HL-60/S4 treated with retinoic acid at 250 ng/mL for 4 days and 3 days (cell line): Measurements from ENCODE around the gene CITED1.

Experiments used
- in situ Hi-C: fragments of 300-500 bp; cut with MboI; formaldehyde crosslinking; loops from 2 replicates; pipeline ENCODE4 v1.7.0; 2022; ENCODE audit warnings: low sequenced_read_pairs

The CITED1 gene

DNA sequence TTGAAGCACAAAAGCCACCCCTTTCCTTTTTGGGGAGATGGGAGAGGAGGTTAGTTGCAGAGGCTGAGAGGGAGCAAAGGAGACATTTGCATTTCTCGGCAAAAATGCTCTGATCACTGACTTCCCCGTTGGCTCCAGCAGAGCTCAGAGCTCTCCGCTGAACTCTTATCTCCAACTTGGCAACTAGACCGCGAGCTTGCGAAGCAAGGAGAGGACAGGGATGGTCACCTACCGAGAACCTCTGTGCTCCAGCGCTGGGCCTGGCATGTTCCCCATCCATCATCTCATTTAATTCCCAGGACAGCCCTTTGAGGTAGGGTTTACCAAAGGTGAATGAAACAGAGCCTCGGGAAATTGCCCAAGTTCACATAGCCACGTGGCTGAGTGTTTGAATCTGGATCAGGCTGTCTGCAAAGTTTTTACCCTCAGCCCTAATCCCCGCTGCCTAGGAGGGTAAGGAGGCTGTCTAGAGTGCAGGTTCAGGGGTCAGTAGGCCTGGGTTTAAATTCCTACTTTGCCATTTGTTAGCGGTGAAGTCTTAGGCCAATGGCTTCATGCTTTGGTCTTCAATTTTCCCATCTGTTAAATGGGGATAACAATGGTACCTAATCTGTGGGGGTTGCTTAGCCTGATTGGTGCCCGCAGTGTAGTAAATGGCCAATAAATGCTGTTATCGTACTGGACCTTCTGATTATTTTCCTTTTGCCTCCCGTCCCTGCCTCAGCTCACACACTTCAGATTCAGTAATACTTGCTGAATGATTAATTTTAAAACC lies 3.8 kb upstream of the CITED1 start:
- in situ Hi-C loops: loop anchor here (25.0 kb wide), 1 partner anchor 228 kb away; no protein-coding TSS in a partner anchor

DNA sequence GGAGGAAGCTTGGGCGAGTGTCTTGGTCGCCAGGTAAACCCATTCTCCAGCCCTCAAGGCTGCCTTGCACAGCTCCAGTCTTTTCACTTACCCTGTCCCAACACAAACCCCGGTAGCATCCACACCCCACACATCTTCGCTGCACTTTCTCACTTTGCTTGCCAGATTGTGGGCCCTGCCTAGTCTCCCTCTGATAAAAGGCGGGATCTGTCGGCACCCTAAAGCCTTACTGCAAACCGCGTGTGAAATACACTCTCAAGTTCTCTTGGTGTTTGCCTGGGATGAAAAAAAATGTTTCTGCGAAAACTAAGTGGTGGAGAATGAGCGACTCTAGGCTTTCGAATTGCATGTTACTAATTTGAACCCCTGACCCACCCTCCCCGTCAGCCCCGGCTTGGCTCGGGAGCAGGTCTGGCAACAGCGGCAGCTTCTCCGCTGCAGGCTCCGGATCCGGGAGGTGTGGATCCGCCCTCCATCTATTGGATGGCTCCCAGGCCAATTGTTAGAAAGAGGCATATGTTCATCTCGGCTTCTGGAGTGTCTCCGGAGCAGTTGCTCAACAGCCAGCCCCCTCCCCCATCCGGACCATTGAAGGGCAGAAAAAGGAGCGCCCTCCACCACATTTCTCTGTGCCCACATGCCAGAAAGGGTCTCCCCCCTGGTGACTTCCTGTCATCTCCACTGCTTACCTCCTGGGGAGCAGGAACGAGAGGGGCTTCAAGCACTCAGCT lies 3.0 kb upstream of the CITED1 start:
- in situ Hi-C loops: loop anchor here (25.0 kb wide), 1 partner anchor 229 kb away; no protein-coding TSS in a partner anchor

- in situ Hi-C loops: loop anchor here (25.0 kb wide), 1 partner anchor 229 kb away; no protein-coding TSS in a partner anchor
These were observed 2.5 kb upstream of the CITED1 start for GRCh38 chrX:72308209-72308565.

DNA sequence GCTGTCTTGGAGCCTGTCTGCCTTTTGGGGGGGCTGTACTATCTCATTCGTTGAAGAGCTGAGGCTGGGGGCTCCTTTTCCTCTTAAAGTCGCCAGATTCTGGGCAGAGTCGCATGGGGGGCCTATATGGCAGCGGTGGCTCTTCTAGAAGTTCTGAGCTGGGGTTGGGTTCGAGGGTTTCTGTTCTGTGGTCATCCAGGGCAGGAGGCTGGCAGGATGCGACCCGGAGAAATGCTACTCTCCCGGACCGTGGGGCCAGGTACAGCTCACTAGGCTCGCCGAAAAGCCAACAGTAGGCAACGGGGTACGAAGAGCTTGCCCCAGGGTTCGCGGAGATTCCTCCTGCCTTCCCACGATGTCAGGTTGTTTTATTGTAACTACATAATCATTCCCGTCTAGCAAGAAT lies 1.9 kb upstream of the CITED1 start:
- in situ Hi-C loops: loop anchor here (25.0 kb wide), 1 partner anchor 230 kb away; no protein-coding TSS in a partner anchor

DNA sequence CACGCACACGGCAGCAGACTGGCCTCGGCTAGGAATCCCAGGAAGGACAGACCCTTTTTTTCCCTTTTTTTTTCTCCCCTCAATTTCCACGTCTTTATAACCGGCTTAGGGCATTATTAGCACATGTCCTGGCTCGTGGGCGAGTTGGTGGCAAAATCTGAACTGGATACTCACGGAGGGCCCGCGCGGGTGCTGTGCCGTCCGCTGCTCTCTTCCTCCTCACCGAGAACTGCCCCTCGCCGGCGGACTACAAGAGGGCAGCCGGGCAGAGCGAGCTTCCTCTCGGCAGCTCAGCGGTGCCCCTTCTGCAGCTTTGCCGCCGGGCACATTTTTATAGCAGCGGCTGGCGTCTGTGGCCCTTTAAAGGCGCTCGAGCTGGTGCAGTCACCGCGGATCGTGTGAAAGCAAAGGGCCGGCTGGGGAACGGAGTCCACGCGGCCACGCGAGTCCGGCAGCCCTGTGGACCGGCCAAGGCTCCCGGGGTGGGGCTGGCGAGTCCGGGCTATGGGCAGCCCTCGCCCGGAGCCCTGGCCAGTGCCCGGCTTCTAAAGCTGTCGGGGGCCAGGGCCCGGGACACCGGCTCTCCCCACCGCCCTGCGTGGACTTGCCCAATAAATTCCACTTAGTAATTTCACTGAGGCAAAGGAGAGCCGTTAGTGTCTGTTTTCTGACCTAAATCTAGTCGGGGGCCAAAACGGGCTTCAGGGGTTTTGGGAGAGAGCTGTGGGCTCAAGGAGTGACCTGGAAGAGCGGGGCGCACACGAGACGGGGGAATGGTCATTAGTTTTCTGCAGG lies 1.3 kb upstream of the CITED1 start:
- in situ Hi-C loops: loop anchor here (25.0 kb wide), 1 partner anchor 230 kb away; no protein-coding TSS in a partner anchor

DNA sequence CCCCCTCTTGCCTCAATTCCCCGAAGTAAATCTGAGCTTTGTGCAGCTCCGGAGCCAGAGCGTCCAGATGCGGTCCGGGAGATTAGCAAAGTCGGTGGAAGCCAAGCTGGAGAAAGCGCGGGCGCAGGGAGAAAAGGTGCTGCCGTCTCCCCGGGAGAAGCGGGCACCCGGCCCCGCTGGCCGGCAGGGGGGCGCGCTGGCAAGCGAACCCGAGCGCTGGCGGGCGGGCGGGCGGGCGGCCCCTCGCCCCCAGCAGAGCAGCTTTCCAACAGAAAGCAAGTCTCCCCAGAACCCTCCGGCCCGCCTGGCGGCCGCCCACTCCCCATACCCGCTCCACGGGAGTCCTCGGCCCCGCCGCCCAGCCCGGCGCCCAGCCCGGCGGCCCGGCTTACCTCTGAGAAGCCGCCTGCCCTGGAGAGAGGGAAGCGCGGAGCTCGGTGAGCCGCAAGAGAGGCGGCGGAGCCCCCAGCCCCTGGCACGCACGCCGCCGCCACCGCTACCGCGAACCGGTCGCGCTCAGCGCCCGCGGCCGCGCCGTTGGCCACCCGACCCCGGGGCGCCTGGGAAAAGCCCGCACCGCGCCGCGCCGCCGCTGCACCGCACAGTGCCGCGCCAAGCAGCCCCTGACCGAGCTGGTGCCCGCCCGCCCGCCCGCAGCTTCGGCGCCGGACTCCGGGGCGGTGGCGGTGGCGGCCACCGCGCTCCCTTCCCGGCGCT lies 529 bp upstream of the CITED1 start:
- in situ Hi-C loops: loop anchor here (25.0 kb wide), 1 partner anchor 231 kb away; no protein-coding TSS in a partner anchor

- in situ Hi-C loops: loop anchor here (25.0 kb wide), 1 partner anchor 232 kb away; no protein-coding TSS in a partner anchor
These were observed 837 bp downstream of the CITED1 start for GRCh38 chrX:72304877-72305276.

- in situ Hi-C loops: loop anchor here (25.0 kb wide), 1 partner anchor 236 kb away; no protein-coding TSS in a partner anchor
These were observed 3.9 kb downstream of the CITED1 start for GRCh38 chrX:72301781-72302180.

- in situ Hi-C loops: loop anchor here (25.0 kb wide), 1 partner anchor 237 kb away; no protein-coding TSS in a partner anchor
These were observed 5.7 kb downstream of the CITED1 start for GRCh38 chrX:72299891-72300630.

DNA sequence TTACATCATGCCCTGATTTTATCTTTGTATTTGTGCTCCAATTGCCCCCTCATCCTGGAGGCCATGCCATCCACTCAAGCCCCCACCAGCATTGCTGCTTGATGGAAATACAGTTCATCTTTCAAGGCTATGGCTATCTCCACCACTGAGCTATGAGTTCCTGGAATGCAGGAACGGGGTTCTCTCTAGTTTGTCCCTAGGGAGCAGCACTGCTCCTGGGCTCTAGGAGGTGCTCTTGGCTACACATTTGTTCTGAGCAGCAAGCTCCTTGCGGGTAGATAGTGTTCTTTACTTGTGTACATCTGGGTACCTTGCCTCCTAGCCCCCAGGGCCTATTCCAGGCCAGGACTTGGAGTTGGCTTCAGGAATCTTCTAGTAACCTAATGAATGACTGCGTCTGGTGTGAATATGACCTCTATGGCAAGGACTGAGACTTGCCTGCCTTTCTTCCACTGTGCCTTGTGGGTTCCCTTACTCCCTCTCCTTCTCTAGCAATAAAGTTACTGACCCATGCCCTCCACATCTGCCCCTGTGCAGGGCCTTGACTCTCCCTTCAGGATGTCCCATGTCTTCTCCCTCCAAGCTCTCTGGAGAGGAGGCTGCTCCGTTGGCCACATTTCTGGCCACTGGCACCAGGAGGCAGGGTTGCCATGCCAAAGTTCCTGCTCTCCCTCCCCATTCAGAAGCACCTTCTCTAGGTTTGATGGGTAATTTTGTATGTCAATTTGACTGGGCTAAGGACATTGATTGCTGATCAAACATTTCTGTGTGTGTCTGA lies 7.6 kb downstream of the CITED1 start:
- in situ Hi-C loops: no loop called here

DNA sequence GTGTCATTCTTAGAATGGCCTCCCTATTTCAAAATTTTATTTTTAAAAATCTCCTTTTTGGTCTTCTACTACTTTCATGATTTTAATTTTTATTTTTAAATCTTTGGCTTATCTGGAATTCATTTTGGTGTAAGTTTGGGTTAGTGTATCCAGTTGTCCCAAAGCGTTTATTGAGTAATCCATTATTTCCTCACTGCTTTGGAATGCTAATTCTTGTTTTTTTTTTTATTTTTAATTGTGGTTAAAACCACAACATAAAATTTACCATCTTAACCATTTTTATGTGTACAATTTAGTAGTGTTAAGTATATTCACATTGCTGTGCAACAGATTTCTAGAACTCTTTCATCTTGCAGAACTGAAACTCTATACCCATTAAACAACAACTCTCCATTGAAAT lies 8.7 kb downstream of the CITED1 start:
- in situ Hi-C loops: no loop called here

- in situ Hi-C loops: no loop called here
These were observed 10.0 kb downstream of the CITED1 start for GRCh38 chrX:72295745-72296144.

DNA sequence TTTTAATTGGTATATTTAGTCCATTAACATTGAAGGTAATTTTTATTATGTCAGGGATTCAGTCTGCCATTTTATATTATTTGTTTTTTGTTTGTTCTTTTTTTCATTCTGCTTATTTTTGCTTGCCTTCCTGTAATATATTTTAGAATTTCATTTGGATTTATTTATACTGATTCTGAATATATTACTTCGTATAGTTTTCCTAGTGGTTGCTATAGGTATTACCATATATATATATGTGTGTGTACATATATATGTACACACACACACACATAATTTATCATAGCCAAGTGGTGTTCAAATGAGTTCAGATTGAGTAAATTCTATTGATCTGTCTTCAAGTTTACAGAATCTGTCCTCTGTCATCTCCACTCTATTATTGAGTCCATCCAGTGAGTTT lies 11.2 kb downstream of the CITED1 start:
- in situ Hi-C loops: no loop called here

- in situ Hi-C loops: no loop called here
These were observed 23.4 kb downstream of the CITED1 start for GRCh38 chrX:72282302-72282701.

DNA sequence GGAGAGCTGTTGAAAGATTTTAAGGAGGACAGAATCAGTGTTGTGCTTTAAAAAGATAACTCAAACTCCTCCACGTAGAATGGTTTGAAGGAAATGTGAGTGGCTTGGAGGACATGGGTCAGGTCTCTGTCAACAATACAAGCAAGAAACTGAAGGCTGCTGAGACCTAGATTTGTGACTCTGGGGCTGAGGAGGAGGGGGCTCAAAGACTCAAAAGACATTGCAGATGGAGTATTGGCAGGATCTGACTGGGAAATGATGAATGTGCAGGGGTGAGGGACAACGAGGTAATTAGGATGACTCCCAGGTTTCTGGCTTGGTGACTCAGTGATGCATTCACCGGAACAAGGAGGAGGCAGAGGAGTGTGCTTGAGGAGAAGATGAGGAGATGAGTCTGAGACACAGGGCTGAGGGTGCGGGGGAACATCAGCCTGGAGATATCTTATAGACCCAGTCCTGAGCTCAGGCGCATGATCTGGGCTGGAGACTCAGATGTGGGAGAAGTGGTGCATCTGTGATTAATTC lies 25.3 kb downstream of the CITED1 start:
- in situ Hi-C loops: no loop called here

DNA sequence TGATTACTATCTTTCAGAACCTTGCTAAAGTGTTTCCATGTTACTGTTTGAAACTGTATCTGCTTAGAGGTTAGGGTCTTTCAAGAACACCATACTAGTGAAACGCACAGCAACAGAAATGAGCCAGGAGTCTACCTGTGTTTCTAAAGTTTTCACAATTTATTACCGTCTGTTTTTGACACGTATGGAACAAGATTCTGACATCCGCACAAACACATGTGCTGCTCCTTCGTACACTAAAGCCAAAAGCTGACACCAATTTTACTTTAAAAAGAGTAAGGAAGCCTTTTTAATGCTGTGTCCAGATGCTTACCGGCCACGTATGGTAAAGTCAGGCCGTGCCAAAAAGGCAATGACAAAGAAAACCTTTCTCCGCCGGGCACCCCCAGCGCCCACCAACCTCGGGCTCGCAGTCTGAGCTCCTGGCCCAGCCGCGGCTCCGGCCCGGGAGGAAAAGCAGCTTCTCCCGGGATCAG lies 29.2 kb downstream of the CITED1 start:
- in situ Hi-C loops: no loop called here

GRCh38 chrX:72274526-72274925 lies 31.2 kb downstream of the CITED1 start:
- in situ Hi-C loops: no loop called here

DNA sequence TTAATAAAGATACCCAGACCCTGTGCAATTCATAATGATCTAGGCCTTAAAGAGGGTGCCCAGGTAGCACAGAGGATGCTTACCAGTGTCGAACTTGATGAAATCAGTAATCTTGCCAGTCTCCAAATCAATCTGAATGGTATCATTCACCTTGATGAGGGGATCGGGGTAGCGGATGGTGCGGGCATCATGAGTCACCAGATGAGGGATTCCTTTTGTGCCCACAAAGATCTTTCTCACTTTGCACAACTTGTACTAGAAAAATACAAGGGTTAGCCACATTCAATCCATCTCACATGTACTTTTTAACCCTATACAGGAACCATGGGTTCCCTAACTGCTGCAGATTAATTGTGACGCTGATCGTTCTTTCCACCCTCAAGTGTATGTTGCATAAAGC lies 32.0 kb downstream of the CITED1 start:
- in situ Hi-C loops: no loop called here
